Measurements from ENCODE around the gene IFI30. TPM values are rescaled to one million over a fixed set of nuclear protein-coding genes. Genes with fewer than 3 reads are reported as not detected.

Gene IFI30
- polyA plus RNA-seq, 3 donors, result 11.5 to 16.9 (median 12.6) TPM

- DNase-seq, result no peak
Measured at GRCh38 chr19:18221815-18222725, 48.5 kb downstream of the IFI30 start.

DNA sequence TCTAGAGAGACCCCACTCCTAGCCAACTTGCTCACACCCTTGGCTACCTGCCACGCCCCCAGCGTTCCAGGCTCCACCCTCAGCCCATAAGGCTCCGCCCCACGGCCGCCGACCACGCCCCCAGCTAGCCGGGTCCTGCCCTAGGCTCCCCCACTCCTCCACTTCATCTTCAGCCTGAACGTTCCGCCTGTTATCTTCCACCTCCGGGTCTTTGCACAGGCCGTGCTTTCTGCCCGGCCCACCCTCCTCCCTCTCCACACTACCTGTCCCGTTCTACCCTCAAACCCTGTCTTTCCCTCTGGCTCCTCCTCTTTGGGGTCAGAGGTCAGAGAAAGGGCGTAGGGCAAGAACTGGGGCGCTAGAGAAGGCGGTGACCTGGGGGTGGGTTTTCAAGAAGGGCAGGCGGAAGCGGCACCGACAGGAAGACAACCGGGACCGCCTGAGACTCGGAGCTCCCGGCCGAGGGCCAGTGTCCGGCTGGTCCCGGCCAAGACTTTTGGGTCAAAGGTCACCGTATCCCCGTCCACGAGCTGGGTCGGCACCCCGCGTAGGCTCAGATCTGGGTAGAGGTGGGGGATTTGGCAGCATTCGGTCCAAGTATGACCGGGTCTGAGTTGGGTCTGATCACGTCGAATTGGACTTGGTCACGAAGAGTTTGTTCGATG is 50.4 kb downstream of the IFI30 start:
- DNase-seq, result no peak

DNA sequence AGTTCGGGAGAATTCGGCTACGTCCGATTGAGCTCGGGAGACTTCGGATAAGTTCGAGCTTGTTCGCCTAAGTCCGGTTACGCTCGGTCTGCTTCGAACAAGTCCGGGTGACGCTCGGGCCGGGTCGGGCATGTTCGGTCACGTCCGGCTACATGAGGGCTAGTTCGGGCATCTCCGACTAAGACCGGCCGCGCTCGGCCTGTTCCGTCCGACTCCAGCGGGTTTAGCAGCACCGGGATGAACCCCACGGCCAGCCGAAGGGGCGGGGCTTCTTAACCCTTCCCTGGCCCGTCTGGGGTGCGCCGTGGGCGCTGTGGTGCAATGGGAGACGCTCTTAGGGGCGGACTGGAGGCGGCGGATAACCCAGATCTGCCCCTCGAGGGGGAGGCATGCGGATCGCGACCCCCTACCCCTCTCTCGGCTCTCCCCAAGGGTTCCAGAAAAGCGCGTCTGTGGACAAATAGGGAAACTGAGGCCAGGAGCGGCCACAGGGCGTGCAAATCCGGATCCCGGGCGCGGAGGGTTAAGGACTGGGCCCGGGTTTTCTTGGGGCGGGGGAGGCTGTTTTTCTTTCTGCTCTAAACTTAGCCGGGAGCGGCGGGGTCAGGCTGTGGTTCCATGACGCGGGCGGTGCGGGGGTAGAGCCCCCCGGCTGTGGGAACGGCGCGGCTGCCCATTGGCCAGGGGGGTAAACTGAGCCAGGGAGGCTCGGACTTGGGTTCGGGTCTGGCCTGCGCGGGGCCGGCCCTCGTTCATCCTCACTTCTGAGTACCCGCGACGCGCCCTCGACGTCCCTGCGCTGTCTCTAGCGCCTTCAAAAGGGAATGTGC is 51.1 kb downstream of the IFI30 start:
- DNase-seq, result peak; percentile 95

GRCh38 chr19:18225355-18225701 is 51.7 kb downstream of the IFI30 start:
- DNase-seq, result no peak

GRCh38 chr19:18225702-18226468 is 52.3 kb downstream of the IFI30 start, which contains the start of gene PDE4C:
TSS of gene PDE4C (minus strand) at chr19:18226438. CDS start at chr19:18226415, 23 bp downstream.
- DNase-seq, result no peak

- DNase-seq, result no peak
Measured at GRCh38 chr19:18226956-18227780, 53.6 kb downstream of the IFI30 start.

Other genes with a start within 250 kb of the IFI30 start
- gene CCDC124, start 240.8 kb upstream of the IFI30 start, polyA plus RNA-seq (ENCODE audit: insufficient read length in 3 of 3), result 10 to 100 TPM; 69.1 to 95.5 (median 76.6) TPM
- 1 to 10 TPM; 5.1 to 8.6 (median 7.4) TPM for gene KCNN1, start 206.7 kb upstream of the IFI30 start, polyA plus RNA-seq (ENCODE audit: insufficient read length in 3 of 3)
- gene ARRDC2, start 165.6 kb upstream of the IFI30 start, polyA plus RNA-seq (ENCODE audit: insufficient read length in 3 of 3), result 1 to 10 TPM; 3.9 to 4.7 (median 4.0) TPM
- gene IL12RB1, start 86.9 kb upstream of the IFI30 start, polyA plus RNA-seq (ENCODE audit: insufficient read length in 3 of 3), result under 1 TPM; 0.18 to 0.27 (median 0.24) TPM
- 1 to 10 TPM; 5.7 to 8.3 (median 7.5) TPM for gene MAST3, start 76.0 kb upstream of the IFI30 start, polyA plus RNA-seq (ENCODE audit: insufficient read length in 3 of 3)
- gene PIK3R2, start 20.6 kb upstream of the IFI30 start, polyA plus RNA-seq (ENCODE audit: insufficient read length in 3 of 3), result 10 to 100 TPM; 27.2 to 39.0 (median 28.4) TPM
- gene MPV17L2, start 19.4 kb downstream of the IFI30 start, polyA plus RNA-seq (ENCODE audit: insufficient read length in 3 of 3), result 10 to 100 TPM; 11.1 to 11.7 (median 11.1) TPM
- 1 to 10 TPM; 5.2 to 5.5 (median 5.2) TPM for gene RAB3A, start 30.2 kb downstream of the IFI30 start, polyA plus RNA-seq (ENCODE audit: insufficient read length in 3 of 3)
- under 1 TPM; 0.77 to 0.82 (median 0.78) TPM for gene PDE4C, start 52.6 kb downstream of the IFI30 start, polyA plus RNA-seq (ENCODE audit: insufficient read length in 3 of 3)
- gene IQCN, start 100.6 kb downstream of the IFI30 start, polyA plus RNA-seq (ENCODE audit: insufficient read length in 3 of 3), result 10 to 100 TPM in 2 of 3 donors, 1 to 10 TPM in 1; 6.5 to 13.0 (median 12.5) TPM
- gene JUND, start 107.8 kb downstream of the IFI30 start, polyA plus RNA-seq (ENCODE audit: insufficient read length in 3 of 3), result 100 to 1,000 TPM in 1 of 3 donors, 10 to 100 TPM in 2; 65.8 to 114 (median 73.7) TPM
- 100 to 1,000 TPM; 102 to 129 (median 114) TPM for gene LSM4, start 149.3 kb downstream of the IFI30 start, polyA plus RNA-seq (ENCODE audit: insufficient read length in 3 of 3)
- 10 to 100 TPM; 21.3 to 33.2 (median 32.1) TPM for gene PGPEP1, start 166.8 kb downstream of the IFI30 start, polyA plus RNA-seq (ENCODE audit: insufficient read length in 3 of 3)
- gene GDF15, start 212.3 kb downstream of the IFI30 start, polyA plus RNA-seq (ENCODE audit: insufficient read length in 3 of 3), result 1 to 10 TPM; 4.5 to 6.9 (median 6.0) TPM
- 1 to 10 TPM in 1 of 3 donors, under 1 TPM in 2; 0.87 to 1.2 (median 0.98) TPM for gene LRRC25, start 223.8 kb downstream of the IFI30 start, polyA plus RNA-seq (ENCODE audit: insufficient read length in 3 of 3)
- gene SSBP4, start 245.6 kb downstream of the IFI30 start, polyA plus RNA-seq (ENCODE audit: insufficient read length in 3 of 3), result 100 to 1,000 TPM in 2 of 3 donors, 10 to 100 TPM in 1; 99.9 to 117 (median 117) TPM